ENCODE results near the gene ATAD3A.
"Not testable (repeated sequence)": the region's sequence is repeated elsewhere in the genome, so short reads cannot be mapped to it uniquely, and the experiment has no call there.

DNA sequence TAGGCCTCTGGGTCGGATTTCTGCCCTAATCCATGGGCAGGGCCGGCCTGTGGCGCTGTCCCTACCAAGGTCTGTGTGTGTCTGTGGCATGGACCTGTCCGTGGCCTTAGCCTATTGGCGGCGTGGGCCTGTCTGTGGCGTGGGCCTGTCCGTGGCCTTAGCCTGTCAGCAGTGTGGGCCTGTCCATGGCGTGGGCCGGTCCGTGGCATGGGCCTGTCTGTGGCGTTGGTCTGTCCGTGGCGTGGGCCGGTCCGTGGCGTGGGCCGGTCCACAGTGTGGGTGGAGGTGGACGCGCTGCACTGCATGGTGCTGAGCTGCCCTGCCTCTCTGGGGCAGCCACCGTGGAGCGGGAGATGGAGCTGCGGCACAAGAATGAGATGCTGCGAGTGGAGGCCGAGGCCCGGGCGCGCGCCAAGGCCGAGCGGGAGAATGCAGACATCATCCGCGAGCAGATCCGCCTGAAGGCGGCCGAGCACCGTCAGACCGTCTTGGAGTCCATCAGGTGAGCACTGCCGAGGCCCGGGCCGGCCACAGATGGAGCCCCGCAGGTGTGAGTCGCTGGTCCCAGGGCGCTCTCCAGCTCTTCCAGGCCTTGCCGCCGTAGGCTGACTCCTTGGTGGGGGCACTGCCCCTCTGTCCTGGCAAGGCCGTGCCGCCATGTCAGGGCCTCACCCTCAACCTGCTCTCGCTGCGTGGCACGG lies 8.0 kb downstream of the ATAD3A start:
- not testable (repeated sequence) for TF ChIP-seq CTCF, POLR2A (IDR thresholded peaks at IDR 0.05)
